B cell (primary cell): ENCODE measurements around the gene LRP5. TPM values are rescaled to one million over a fixed set of nuclear protein-coding genes. Genes with fewer than 3 reads are reported as not detected.
A peak's percentile ranks its signal among the peaks of the same experiment; 100 is the strongest.

Experiments
- ATAC-seq: fragments of 200-7000 bp; cut with Tn5 transposase; one replicate; pipeline ENCODE4 v1.10.0; 2021; ENCODE audit warnings: low read depth, mild to moderate bottlenecking, moderate number of reproducible peaks, moderate library complexity
- CTCF ChIA-PET: fragments of 350-600 bp; sonication (Branson Sonifier 250); formaldehyde crosslinking; loops from one replicate; lab custom pipeline; 2021; ENCODE audit warnings: antibody characterized with exemption, inconsistent platforms; lab: Charles Lee
- POLR2A ChIA-PET: fragments of 350-600 bp; sonication (Branson Sonifier 250); formaldehyde crosslinking; loops from one replicate; lab custom pipeline; 2021; ENCODE audit warnings: antibody characterized with exemption; lab: Charles Lee
- DNase-seq: peaks from one replicate; pipeline ENCODE4 v3.0.0; 2013
- H2AFZ ChIP-seq: 2 replicates; pipeline ENCODE4 v1.6.1; 2012; ENCODE audit warnings: mild to moderate bottlenecking, low read depth, low read length; ENCODE audit not compliant: insufficient read depth, poor library complexity, severe bottlenecking
- H3K27ac ChIP-seq, 2 donors: 1 replicate in 1 of 2; 2 replicates in 1 of 2; pipeline ENCODE4 v1.5.1; 2012 to 2013; ENCODE audit warnings: low read length in 2 of 2, mild to moderate bottlenecking in 2 of 2, moderate library complexity in 1 of 2
- H3K27me3 ChIP-seq, 4 experiments: fragments of 200-600 bp in 1 of 4; sonication (generic) in 1 of 4; replicated peaks in 1 of 4; 1 replicate in 2 of 4; 2 replicates in 2 of 4; pipeline versions ENCODE4 v1.6.1 to v1.7.0; 2013 to 2016; ENCODE audit warnings: low read length in 3 of 4, mild to moderate bottlenecking in 2 of 4, mixed read lengths in 1 of 4, moderate library complexity in 1 of 4; ENCODE audit not compliant: insufficient read depth in 4 of 4, control insufficient read depth in 3 of 4; ENCODE audit errors: control extremely low read depth in 1 of 4
- H3K36me3 ChIP-seq, 2 experiments: replicated peaks in 1 of 2; 1 replicate in 1 of 2; 2 replicates in 1 of 2; pipeline versions ENCODE4 v1.6.1 to v1.7.1; 2013; ENCODE audit warnings: low read length in 1 of 2; ENCODE audit not compliant: insufficient read depth in 2 of 2, control insufficient read depth in 1 of 2; ENCODE audit errors: control extremely low read depth in 1 of 2, extremely low read depth in 1 of 2
- H3K4me1 ChIP-seq, 2 donors: fragments of 200-600 bp in 1 of 2; sonication (generic) in 1 of 2; 1 replicate in 1 of 2; 2 replicates in 1 of 2; pipeline versions ENCODE4 v1.5.1 to v1.6.1; 2013 to 2017; ENCODE audit warnings: low read length in 2 of 2; ENCODE audit not compliant: control insufficient read depth in 2 of 2, insufficient read depth in 2 of 2
- H3K4me2 ChIP-seq: replicated peaks from 2 replicates; pipeline ENCODE3; 2012; ENCODE audit warnings: mild to moderate bottlenecking, low read depth, low read length; ENCODE audit not compliant: poor library complexity, severe bottlenecking
- H3K4me3 ChIP-seq, 5 experiments: fragments of 200-600 bp in 1 of 5; sonication (generic) in 1 of 5; 1 replicate in 3 of 5; 2 replicates in 2 of 5; pipeline versions ENCODE4 v1.5.1 to v1.7.0; 2011 to 2016; ENCODE audit warnings: low read length in 4 of 5, mild to moderate bottlenecking in 4 of 5, low read depth in 2 of 5, control low read depth in 1 of 5, moderate library complexity in 1 of 5; ENCODE audit not compliant: insufficient read depth in 1 of 5; ENCODE audit errors: control extremely low read depth in 1 of 5, extremely low read depth in 1 of 5
- H3K79me2 ChIP-seq: fragments of 200-600 bp; sonication (generic); one replicate; pipeline ENCODE4 v1.6.0; 2016; ENCODE audit warnings: low read length; ENCODE audit not compliant: control insufficient read depth, insufficient read depth
- H3K9ac ChIP-seq: fragments of 200-600 bp; sonication (generic); 2 replicates; pipeline ENCODE4 v1.6.1; 2017; ENCODE audit warnings: mild to moderate bottlenecking, low read length, moderate library complexity
- H3K9me3 ChIP-seq, 3 donors: one replicate each; pipeline versions ENCODE4 v1.6.1 to v1.7.1; 2013; ENCODE audit warnings: low read length in 2 of 3; ENCODE audit not compliant: control insufficient read depth in 2 of 3, insufficient read depth in 1 of 3; ENCODE audit errors: control extremely low read depth in 1 of 3
- H4K20me1 ChIP-seq: 2 replicates; pipeline ENCODE4 v1.6.0; 2012; ENCODE audit warnings: mild to moderate bottlenecking, low read length; ENCODE audit not compliant: insufficient read depth, control insufficient read depth, poor library complexity, severe bottlenecking
- H3K27ac Mint-ChIP-seq: one replicate; pipeline ENCODE4 v1.8.0; 2021; ENCODE audit warnings: mixed read lengths
- H3K27me3 Mint-ChIP-seq: one replicate; pipeline ENCODE4 v1.8.0; 2021; ENCODE audit warnings: mixed read lengths
- H3K4me1 Mint-ChIP-seq: one replicate; pipeline ENCODE4 v1.8.0; 2021; ENCODE audit warnings: mixed read lengths
- H3K4me3 Mint-ChIP-seq: one replicate; pipeline ENCODE4 v1.8.0; 2021; ENCODE audit warnings: mixed read lengths
- H3K9me3 Mint-ChIP-seq: one replicate; pipeline ENCODE4 v1.8.0; 2022; ENCODE audit warnings: mixed read lengths; ENCODE audit not compliant: insufficient read depth
- EZH2 ChIP-seq: IDR thresholded peaks from 2 replicates; pipeline ENCODE4 v1.6.1; 2012; ENCODE audit warnings: borderline replicate concordance, low read depth, mild to moderate bottlenecking, moderate library complexity, low read length; ENCODE audit not compliant: insufficient read depth, poor library complexity, severe bottlenecking
- WGBS: methylation state at CpG from one replicate; pipeline ENCODE4 v1.1.5; 2013; ENCODE audit warnings: missing lambda C conversion rate; ENCODE audit not compliant: insufficient coverage; 5-methylcytosine and 5-hydroxymethylcytosine counted together
- intact Hi-C: fragments of 100-400 bp; cut with micrococcal nuclease; formaldehyde crosslinking; loops from one replicate; pipeline ENCODE4 v1.10.0; 2022
- polyA plus RNA-seq: library from polyadenylated mRNA; depleted of rRNA; stranded (reverse); fragments of >200 nt; gene quantifications from 2 replicates; pipeline ENCODE4 v1.2.3, GENCODE V29; 2012
- total RNA-seq, 2 donors: library from RNA; stranded (reverse); fragments of 120-200 nt in 1 of 2; gene quantifications; 1 replicate in 1 of 2; 2 replicates in 1 of 2; pipeline versions ENCODE4 v1.2.3 to v1.2.4, GENCODE V29; 2013 to 2022
- TF ChIP-seq, protein P1 (sequence below): fragments of 200-600 bp; IDR thresholded peaks from one replicate; pipeline ENCODE4 v1.8.0; 2022; ENCODE audit warnings: antibody characterized with exemption, mild to moderate bottlenecking

Gene LRP5
- total and polyA plus RNA-seq, 2 donors (not counting 1 experiment from before 2014, with no cell fraction given) = 2.4 to 13.9 TPM

- no peak for ATAC-seq
- H3K9ac ChIP-seq = no peak overlapping the region
- Mint-ChIP-seq H3K4me1 (peaks cover 53% of the 10 kb centered on the region), H3K4me3 (no peak overlapping the region), H3K27me3 (no peaks in the 10 kb centered on the region), H3K27ac (peak overlapping the region; percentile 97), H3K9me3 (no peaks in the 10 kb centered on the region)
- no peak for DNase-seq
- peaks cover 0 to 9% of the 10 kb centered on the region in 2 experiments for H3K36me3 ChIP-seq
- no peak for TF ChIP-seq EZH2
- TF ChIP-seq, protein P1, sequence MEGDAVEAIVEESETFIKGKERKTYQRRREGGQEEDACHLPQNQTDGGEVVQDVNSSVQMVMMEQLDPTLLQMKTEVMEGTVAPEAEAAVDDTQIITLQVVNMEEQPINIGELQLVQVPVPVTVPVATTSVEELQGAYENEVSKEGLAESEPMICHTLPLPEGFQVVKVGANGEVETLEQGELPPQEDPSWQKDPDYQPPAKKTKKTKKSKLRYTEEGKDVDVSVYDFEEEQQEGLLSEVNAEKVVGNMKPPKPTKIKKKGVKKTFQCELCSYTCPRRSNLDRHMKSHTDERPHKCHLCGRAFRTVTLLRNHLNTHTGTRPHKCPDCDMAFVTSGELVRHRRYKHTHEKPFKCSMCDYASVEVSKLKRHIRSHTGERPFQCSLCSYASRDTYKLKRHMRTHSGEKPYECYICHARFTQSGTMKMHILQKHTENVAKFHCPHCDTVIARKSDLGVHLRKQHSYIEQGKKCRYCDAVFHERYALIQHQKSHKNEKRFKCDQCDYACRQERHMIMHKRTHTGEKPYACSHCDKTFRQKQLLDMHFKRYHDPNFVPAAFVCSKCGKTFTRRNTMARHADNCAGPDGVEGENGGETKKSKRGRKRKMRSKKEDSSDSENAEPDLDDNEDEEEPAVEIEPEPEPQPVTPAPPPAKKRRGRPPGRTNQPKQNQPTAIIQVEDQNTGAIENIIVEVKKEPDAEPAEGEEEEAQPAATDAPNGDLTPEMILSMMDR = no peak
- POLR2A ChIA-PET = interaction anchor here (0.7 to 4.4 kb wide), 5 partner anchors 13 to 23 kb away, joined by 3 to 44 read pairs (median 10); no protein-coding TSS in a partner anchor
- intact Hi-C loops = loop anchor here (5.0 kb wide), 2 partner anchors 242 to 267 kb away; partner anchors contain the start of gene NDUFS8
- H3K27ac ChIP-seq = peak overlapping the region; percentile 98
- H3K4me3 ChIP-seq = no peak overlapping the region
- peaks cover 22% of the 10 kb centered on the region for H4K20me1 ChIP-seq
- peak overlapping the region; percentile 6 for H3K4me2 ChIP-seq
- WGBS = no CpG with 5 or more reads among the region's 1 CpG
- no peak overlapping the region for H2AFZ ChIP-seq
- peaks cover 37 to 46% of the 10 kb centered on the region in 2 donors for H3K4me1 ChIP-seq
- no peaks in the 10 kb centered on the region for H3K27me3 ChIP-seq
- CTCF ChIA-PET = interaction anchor here (0.7 to 10.9 kb wide), 8 partner anchors 8 to 108 kb away, joined by 3 to 275 read pairs (median 6); no protein-coding TSS in a partner anchor
- H3K9me3 ChIP-seq = peaks cover 0 to 32% (median 10%) of the 10 kb centered on the region in 3 donors
- peaks cover 24% of the 10 kb centered on the region for H3K79me2 ChIP-seq
Measured at GRCh38 chr11:68274306-68274705, 38.1 kb upstream of the LRP5 start.

DNA sequence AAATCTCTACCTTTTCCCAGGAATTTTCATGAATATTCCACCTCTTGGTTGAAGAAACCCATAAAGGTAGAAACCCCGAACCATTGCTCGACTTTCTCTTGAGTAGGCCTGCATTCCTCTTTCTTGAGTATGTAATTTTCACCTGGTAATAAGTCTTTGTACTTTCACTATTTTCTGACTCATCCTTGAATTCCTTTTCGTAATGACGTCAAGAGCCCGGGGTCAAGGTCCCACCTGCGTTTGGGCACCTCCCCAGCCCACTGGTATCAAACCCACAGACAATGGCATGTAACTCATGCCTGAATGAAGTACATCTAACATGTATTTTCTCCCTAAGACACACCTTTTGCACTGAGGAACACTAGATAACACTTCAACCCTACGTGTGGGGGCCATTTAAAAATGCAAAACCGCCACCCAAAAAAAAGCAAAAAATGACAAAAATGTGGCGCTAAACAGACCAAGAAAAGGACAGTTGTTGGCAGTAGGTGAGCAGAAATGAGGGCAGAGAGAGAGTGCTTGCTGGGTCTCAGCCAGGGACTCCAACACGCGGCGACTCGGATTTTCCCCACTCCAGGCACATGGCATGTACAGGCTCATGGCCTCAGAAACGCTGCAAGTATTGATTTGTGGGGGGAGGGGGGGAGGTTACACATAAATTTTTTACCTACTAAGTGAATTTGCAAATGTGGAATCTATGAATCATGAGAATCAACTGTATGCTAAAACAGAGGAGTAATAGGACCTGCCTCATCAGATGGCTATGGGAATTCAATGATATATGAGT, 36.5 kb upstream of the LRP5 start:
- DNase-seq (no peak), ATAC-seq (no peak)
- Histone ChIP-seq H3K4me2 (no peak overlapping the region), H3K36me3 (peaks cover 0 to 1% of the 10 kb centered on the region in 2 experiments), H3K4me1 (peaks cover 21 to 30% of the 10 kb centered on the region in 2 donors), H3K79me2 (peaks cover 8% of the 10 kb centered on the region), H4K20me1 (peaks cover 7% of the 10 kb centered on the region), H3K4me3 (no peak overlapping the region), H3K9ac (no peak overlapping the region), H3K9me3 (peaks cover 0 to 32% (median 10%) of the 10 kb centered on the region in 3 donors), H3K27ac (no peak overlapping the region), H3K27me3 (no peaks in the 10 kb centered on the region), H2AFZ (no peak overlapping the region)
- intact Hi-C loops = no loop called here
- H3K27me3 Mint-ChIP-seq = no peaks in the 10 kb centered on the region
- ChIA-PET POLR2A (no interaction called here), CTCF (interaction anchor here (0.7 to 10.9 kb wide), 4 partner anchors 16 to 21 kb away, joined by 4 to 275 read pairs (median 86); no protein-coding TSS in a partner anchor)
- H3K9me3 Mint-ChIP-seq = no peaks in the 10 kb centered on the region
- TF ChIP-seq EZH2 = no peak
- TF ChIP-seq, protein P1 = no peak
- peaks cover 42% of the 10 kb centered on the region for H3K4me1 Mint-ChIP-seq
- no peak overlapping the region for H3K4me3 Mint-ChIP-seq
- 100% methylated on average over 9 of the region's 14 CpGs for WGBS
- H3K27ac Mint-ChIP-seq = no peak overlapping the region
